WTC11 (cell line): Measurements from ENCODE around the gene AK2. TPM values are rescaled to one million over a fixed set of nuclear protein-coding genes. Genes with fewer than 3 reads are reported as not detected.
A peak's percentile ranks its signal among the peaks of the same experiment; 100 is the strongest.

Experiments used
- ATAC-seq: fragments of 200-7000 bp; cut with Tn5 transposase; 2 replicates; pipeline ENCODE4 v1.10.0; 2021; ENCODE audit warnings: mild to moderate bottlenecking, moderate library complexity
- Bru-seq: library from RNA; stranded (reverse); fragments of 400-500 nt; gene quantifications from one replicate; lab custom pipeline; 2021; lab: Mats Ljungman, UMichigan
- CTCF ChIA-PET: fragments of 300-600 bp; sonication (Branson Sonifier 250); formaldehyde crosslinking; loops from one replicate; lab custom pipeline; 2021; ENCODE audit warnings: antibody characterized with exemption; lab: Charles Lee
- POLR2A ChIA-PET: fragments of 350-600 bp; sonication (Branson Sonifier 250); formaldehyde crosslinking; loops from one replicate; lab custom pipeline; 2021; ENCODE audit warnings: antibody characterized with exemption; lab: Charles Lee
- DNase-seq: peaks from one replicate; pipeline ENCODE4 v3.0.0; 2021; ENCODE audit warnings: low spot score
- H3K27ac Mint-ChIP-seq: 2 replicates; pipeline ENCODE4 v1.8.0; 2021; ENCODE audit warnings: mixed read lengths
- H3K27me3 Mint-ChIP-seq: 2 replicates; pipeline ENCODE4 v1.8.0; 2021; ENCODE audit warnings: low read depth, mild to moderate bottlenecking, moderate library complexity, mixed read lengths
- H3K36me3 Mint-ChIP-seq: 2 replicates; pipeline ENCODE4 v1.8.0; 2021; ENCODE audit warnings: mixed read lengths
- H3K4me1 Mint-ChIP-seq: 2 replicates; pipeline ENCODE4 v1.8.0; 2022; ENCODE audit warnings: mixed read lengths
- H3K4me3 Mint-ChIP-seq: 2 replicates; pipeline ENCODE4 v1.8.0; 2021; ENCODE audit warnings: mild to moderate bottlenecking, moderate library complexity, mixed read lengths
- H3K9me3 Mint-ChIP-seq: 2 replicates; pipeline ENCODE4 v1.8.0; 2021; ENCODE audit warnings: mixed read lengths
- E2F4 ChIP-seq: sonication (generic); formaldehyde crosslinking; IDR thresholded peaks from 2 replicates; pipeline ENCODE4 v1.8.1; 2022; ENCODE audit warnings: low read depth, mild to moderate bottlenecking, moderate library complexity, missing genetic modification reagents, borderline replicate concordance
- FOXK1 ChIP-seq: sonication (generic); formaldehyde crosslinking; IDR thresholded peaks from 2 replicates; pipeline ENCODE4 v1.8.0; 2022; ENCODE audit warnings: mild to moderate bottlenecking, moderate library complexity, missing genetic modification reagents
- JUN ChIP-seq: sonication (generic); formaldehyde crosslinking; IDR thresholded peaks from 2 replicates; pipeline ENCODE4 v1.8.0; 2023; ENCODE audit warnings: mild to moderate bottlenecking, missing genetic modification reagents
- NFATC4 ChIP-seq: fragments of 250-450 bp; sonication (Bioruptor Pico); IDR thresholded peaks from 2 replicates; pipeline ENCODE4 v1.9.0; 2021; ENCODE audit warnings: mild to moderate bottlenecking
- NFYB ChIP-seq: sonication (generic); formaldehyde crosslinking; conservative IDR thresholded peaks from 2 replicates; pipeline ENCODE4 v1.8.0; 2022; ENCODE audit warnings: low read depth, missing genetic modification reagents
- TEAD4 ChIP-seq: sonication (generic); formaldehyde crosslinking; IDR thresholded peaks from 2 replicates; pipeline ENCODE4 v1.8.0; 2022; ENCODE audit warnings: mild to moderate bottlenecking, missing genetic modification reagents
- USF1 ChIP-seq: sonication (generic); formaldehyde crosslinking; IDR thresholded peaks from 2 replicates; pipeline ENCODE4 v1.8.0; 2022; ENCODE audit warnings: mild to moderate bottlenecking, missing genetic modification reagents
- ZBTB21 ChIP-seq: sonication (generic); formaldehyde crosslinking; IDR thresholded peaks from 2 replicates; pipeline ENCODE4 v1.8.1; 2023; ENCODE audit warnings: mild to moderate bottlenecking, missing genetic modification reagents, borderline replicate concordance
- ZNF219 ChIP-seq: sonication (generic); formaldehyde crosslinking; IDR thresholded peaks from 2 replicates; pipeline ENCODE4 v1.8.0; 2023; ENCODE audit warnings: missing genetic modification reagents, mild to moderate bottlenecking, borderline replicate concordance
- ZNF232 ChIP-seq: sonication (generic); formaldehyde crosslinking; IDR thresholded peaks from 2 replicates; pipeline ENCODE4 v1.8.0; 2022; ENCODE audit warnings: mild to moderate bottlenecking, missing genetic modification reagents
- ZNF263 ChIP-seq: sonication (generic); formaldehyde crosslinking; IDR thresholded peaks from 2 replicates; pipeline ENCODE4 v1.8.1; 2022; ENCODE audit warnings: low read depth, mild to moderate bottlenecking, moderate library complexity, missing genetic modification reagents
- ZNF317 ChIP-seq: sonication (generic); formaldehyde crosslinking; IDR thresholded peaks from 2 replicates; pipeline ENCODE4 v1.8.1; 2023; ENCODE audit warnings: low read depth, mild to moderate bottlenecking, moderate library complexity, missing genetic modification reagents, borderline replicate concordance
- ZNF396 ChIP-seq: fragments of 250-450 bp; sonication (Bioruptor Pico); IDR thresholded peaks from 2 replicates; pipeline ENCODE4 v1.8.0; 2021; ENCODE audit warnings: mild to moderate bottlenecking, moderate library complexity, borderline replicate concordance
- ZNF425 ChIP-seq: fragments of 250-450 bp; sonication (Bioruptor Pico); conservative IDR thresholded peaks from 2 replicates; pipeline ENCODE4 v1.9.0; 2021; ENCODE audit warnings: mild to moderate bottlenecking
- ZNF671 ChIP-seq: fragments of 250-450 bp; sonication (Bioruptor Pico); IDR thresholded peaks from 2 replicates; pipeline ENCODE4 v1.8.0; 2021; ENCODE audit warnings: mild to moderate bottlenecking
- long read RNA-seq, 3 experiments: library from RNA in 1 of 3; library from capped mRNA in 1 of 3; library from polyadenylated mRNA in 1 of 3; unstranded in 2 of 3; stranded (forward) in 1 of 3; transcript quantifications; one replicate each; pipeline ENCODE4 v2.0.0, GENCODE V29; 2021
- total RNA-seq: library from RNA; stranded (reverse); gene quantifications from 3 replicates; pipeline ENCODE4 v1.2.3, GENCODE V29; 2021
- TF ChIP-seq, protein P1 (sequence below): sonication (generic); formaldehyde crosslinking; IDR thresholded peaks from 2 replicates; pipeline ENCODE4 v1.8.1; 2023; ENCODE audit warnings: mild to moderate bottlenecking, missing genetic modification reagents
- TF ChIP-seq, protein P2 (sequence below): sonication (generic); formaldehyde crosslinking; IDR thresholded peaks from 2 replicates; pipeline ENCODE4 v1.8.1; 2023; ENCODE audit warnings: mild to moderate bottlenecking, missing genetic modification reagents, moderate library complexity
- TF ChIP-seq, protein P3 (sequence below): fragments of 250-450 bp; sonication (Bioruptor Pico); IDR thresholded peaks from 2 replicates; pipeline ENCODE4 v2.1.2; 2022; ENCODE audit warnings: mild to moderate bottlenecking, moderate library complexity
- TF ChIP-seq, protein P4 (sequence below): sonication (generic); formaldehyde crosslinking; IDR thresholded peaks from 2 replicates; pipeline ENCODE4 v1.8.0; 2022; ENCODE audit warnings: mild to moderate bottlenecking, missing genetic modification reagents
- TF ChIP-seq, protein P5 (sequence below): sonication (generic); formaldehyde crosslinking; IDR thresholded peaks from 2 replicates; pipeline ENCODE4 v1.8.0; 2023; ENCODE audit warnings: mild to moderate bottlenecking, missing genetic modification reagents

The AK2 gene
- 124 to 132 TPM (median 130 TPM) in 3 replicates for total RNA-seq
- Bru-seq, nascent RNA: percentile 89 among the genes with signal in this experiment
- long read RNA-seq, experiment 1, transcript AK2-201 (6 exons, 1,021 nt): minor isoform, 115 of 503 reads
- long read RNA-seq, experiment 1, transcript AK2-204 (8 exons, 880 nt): minor isoform, 29 of 503 reads
- long read RNA-seq, experiment 1, transcript AK2-210 (6 exons, 936 nt): minor isoform, 6 of 503 reads
- long read RNA-seq, experiment 1, transcript AK2-202 (7 exons, 3,586 nt): major isoform, 271 of 503 reads
- long read RNA-seq, experiment 1, partial matches to known transcripts: 17 of 503 reads
- long read RNA-seq, experiment 1, other reads (novel, unspliced or antisense): 51 of 503 reads
- long read RNA-seq, experiment 2, transcript AK2-202 (7 exons, 3,586 nt): major isoform, 55 of 160 reads
- long read RNA-seq, experiment 2, transcript AK2-201 (6 exons, 1,021 nt): minor isoform, 47 of 160 reads
- long read RNA-seq, experiment 2, partial matches to known transcripts: 12 of 160 reads
- long read RNA-seq, experiment 2, other reads (novel, unspliced or antisense): 44 of 160 reads
- long read RNA-seq, experiment 3, transcript AK2-204 (8 exons, 880 nt): minor isoform, 33 of 618 reads
- long read RNA-seq, experiment 3, transcript AK2-202 (7 exons, 3,586 nt): major isoform, 267 of 618 reads
- long read RNA-seq, experiment 3, transcript AK2-208 (5 exons, 920 nt): minor isoform, 7 of 618 reads
- long read RNA-seq, experiment 3, transcript AK2-201 (6 exons, 1,021 nt): minor isoform, 226 of 618 reads
- long read RNA-seq, experiment 3, partial matches to known transcripts: 5 of 618 reads
- long read RNA-seq, experiment 3, other reads (novel, unspliced or antisense): 63 of 618 reads

DNA sequence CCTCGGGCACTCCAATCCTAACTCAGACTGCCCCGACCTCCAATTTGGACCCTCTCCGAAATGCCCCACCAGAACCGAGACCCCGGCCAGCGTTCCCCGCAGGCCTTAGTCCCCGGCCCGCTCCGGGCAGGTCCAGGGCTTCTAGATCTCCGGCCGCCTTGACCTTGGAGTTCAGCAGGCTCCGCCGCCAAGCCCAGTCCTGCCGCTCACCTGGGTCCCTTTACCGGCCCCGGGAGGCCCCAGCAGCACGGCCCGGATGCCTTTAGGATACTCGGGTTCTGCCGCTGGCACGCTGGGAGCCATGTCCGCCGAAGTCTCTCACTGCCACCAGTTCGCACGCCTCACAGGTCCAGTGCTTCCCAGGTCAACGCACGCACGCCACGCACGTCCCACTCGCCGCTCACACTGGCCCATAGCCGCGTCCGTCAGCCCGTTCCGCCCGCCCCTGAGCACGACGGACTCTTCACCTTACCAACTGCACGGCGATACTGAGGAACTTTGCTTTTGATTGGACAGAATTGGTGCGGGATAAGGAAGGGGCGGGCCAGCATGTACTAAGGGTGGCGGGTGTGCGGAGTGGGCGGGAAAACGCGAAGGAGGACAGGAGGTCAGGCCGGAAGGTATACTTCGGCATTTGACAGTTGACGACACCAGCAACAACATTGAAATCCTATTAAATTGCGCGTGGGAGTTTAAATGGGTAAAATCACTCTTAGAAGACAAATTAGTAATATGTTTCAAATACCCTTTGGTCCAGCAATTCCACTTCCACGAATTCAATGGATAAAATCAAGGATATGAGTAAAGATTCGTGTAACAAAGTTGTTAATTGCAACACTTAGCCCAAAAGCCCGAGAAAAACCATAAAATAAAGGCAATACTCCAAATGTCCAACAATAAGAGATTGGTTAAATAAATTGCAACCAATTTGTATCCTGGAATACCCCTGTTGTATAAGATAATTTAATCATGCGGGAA is at the start of gene AK2:
TSS of gene AK2 (minus strand) at position 358 of the 978 bp plus-strand sequence. CDS start at position 303, 55 bp downstream.
- peak within 1 kb of the TSS; percentile 31; the same call in 1 of the 2 replicates for H3K27ac Mint-ChIP-seq
- POLR2A ChIA-PET: no interaction called here
- peaks cover 16% of the 10 kb centered on the region for H3K4me1 Mint-ChIP-seq
- peaks cover 10% of the 10 kb centered on the region for H3K36me3 Mint-ChIP-seq
- peak; percentile 93 for DNase-seq
- peak within 1 kb of the TSS; percentile 96 for H3K4me3 Mint-ChIP-seq
- CTCF ChIA-PET: no interaction called here
- peaks cover 20% of the 10 kb centered on the region for H3K27me3 Mint-ChIP-seq
- ATAC-seq: peak; percentile 100
- H3K9me3 Mint-ChIP-seq: peaks cover 5% of the 10 kb centered on the region
- TF ChIP-seq TEAD4 (CRISPR knock-in tag) (peak; percentile 86; the same call in 1 of the 2 replicates), ZNF263 (CRISPR knock-in tag) (0 out of 2 replicates have a peak, but pooled peaks have one; percentile 12), JUN (CRISPR knock-in tag) (peak; percentile 79), USF1 (CRISPR knock-in tag) (peak; percentile 83), ZBTB21 (CRISPR knock-in tag) (no peak), ZNF219 (CRISPR knock-in tag) (no peak), NFATC4 (no peak), FOXK1 (CRISPR knock-in tag) (peak; percentile 92), ZNF317 (CRISPR knock-in tag) (peak; percentile 54; the same call in 1 of the 2 replicates), NFYB (CRISPR knock-in tag) (peak; percentile 100), ZNF671 (CRISPR knock-in tag) (no peak), ZNF425 (CRISPR knock-in tag) (no peak), E2F4 (CRISPR knock-in tag) (peak; percentile 88), ZNF396 (CRISPR knock-in tag) (no peak), ZNF232 (CRISPR knock-in tag) (peak; percentile 96)
- TF ChIP-seq, protein P1, sequence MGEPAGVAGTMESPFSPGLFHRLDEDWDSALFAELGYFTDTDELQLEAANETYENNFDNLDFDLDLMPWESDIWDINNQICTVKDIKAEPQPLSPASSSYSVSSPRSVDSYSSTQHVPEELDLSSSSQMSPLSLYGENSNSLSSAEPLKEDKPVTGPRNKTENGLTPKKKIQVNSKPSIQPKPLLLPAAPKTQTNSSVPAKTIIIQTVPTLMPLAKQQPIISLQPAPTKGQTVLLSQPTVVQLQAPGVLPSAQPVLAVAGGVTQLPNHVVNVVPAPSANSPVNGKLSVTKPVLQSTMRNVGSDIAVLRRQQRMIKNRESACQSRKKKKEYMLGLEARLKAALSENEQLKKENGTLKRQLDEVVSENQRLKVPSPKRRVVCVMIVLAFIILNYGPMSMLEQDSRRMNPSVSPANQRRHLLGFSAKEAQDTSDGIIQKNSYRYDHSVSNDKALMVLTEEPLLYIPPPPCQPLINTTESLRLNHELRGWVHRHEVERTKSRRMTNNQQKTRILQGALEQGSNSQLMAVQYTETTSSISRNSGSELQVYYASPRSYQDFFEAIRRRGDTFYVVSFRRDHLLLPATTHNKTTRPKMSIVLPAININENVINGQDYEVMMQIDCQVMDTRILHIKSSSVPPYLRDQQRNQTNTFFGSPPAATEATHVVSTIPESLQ (CRISPR knock-in tag): no peak
- TF ChIP-seq, protein P2, sequence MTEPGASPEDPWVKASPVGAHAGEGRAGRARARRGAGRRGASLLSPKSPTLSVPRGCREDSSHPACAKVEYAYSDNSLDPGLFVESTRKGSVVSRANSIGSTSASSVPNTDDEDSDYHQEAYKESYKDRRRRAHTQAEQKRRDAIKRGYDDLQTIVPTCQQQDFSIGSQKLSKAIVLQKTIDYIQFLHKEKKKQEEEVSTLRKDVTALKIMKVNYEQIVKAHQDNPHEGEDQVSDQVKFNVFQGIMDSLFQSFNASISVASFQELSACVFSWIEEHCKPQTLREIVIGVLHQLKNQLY: no peak
- TF ChIP-seq, protein P3, sequence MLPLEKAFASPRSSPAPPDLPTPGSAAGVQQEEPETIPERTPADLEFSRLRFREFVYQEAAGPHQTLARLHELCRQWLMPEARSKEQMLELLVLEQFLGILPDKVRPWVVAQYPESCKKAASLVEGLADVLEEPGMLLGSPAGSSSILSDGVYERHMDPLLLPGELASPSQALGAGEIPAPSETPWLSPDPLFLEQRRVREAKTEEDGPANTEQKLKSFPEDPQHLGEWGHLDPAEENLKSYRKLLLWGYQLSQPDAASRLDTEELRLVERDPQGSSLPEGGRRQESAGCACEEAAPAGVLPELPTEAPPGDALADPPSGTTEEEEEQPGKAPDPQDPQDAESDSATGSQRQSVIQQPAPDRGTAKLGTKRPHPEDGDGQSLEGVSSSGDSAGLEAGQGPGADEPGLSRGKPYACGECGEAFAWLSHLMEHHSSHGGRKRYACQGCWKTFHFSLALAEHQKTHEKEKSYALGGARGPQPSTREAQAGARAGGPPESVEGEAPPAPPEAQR (CRISPR knock-in tag): no peak
- TF ChIP-seq, protein P4, sequence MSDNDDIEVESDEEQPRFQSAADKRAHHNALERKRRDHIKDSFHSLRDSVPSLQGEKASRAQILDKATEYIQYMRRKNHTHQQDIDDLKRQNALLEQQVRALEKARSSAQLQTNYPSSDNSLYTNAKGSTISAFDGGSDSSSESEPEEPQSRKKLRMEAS (CRISPR knock-in tag): peak; percentile 100
- TF ChIP-seq, protein P5, sequence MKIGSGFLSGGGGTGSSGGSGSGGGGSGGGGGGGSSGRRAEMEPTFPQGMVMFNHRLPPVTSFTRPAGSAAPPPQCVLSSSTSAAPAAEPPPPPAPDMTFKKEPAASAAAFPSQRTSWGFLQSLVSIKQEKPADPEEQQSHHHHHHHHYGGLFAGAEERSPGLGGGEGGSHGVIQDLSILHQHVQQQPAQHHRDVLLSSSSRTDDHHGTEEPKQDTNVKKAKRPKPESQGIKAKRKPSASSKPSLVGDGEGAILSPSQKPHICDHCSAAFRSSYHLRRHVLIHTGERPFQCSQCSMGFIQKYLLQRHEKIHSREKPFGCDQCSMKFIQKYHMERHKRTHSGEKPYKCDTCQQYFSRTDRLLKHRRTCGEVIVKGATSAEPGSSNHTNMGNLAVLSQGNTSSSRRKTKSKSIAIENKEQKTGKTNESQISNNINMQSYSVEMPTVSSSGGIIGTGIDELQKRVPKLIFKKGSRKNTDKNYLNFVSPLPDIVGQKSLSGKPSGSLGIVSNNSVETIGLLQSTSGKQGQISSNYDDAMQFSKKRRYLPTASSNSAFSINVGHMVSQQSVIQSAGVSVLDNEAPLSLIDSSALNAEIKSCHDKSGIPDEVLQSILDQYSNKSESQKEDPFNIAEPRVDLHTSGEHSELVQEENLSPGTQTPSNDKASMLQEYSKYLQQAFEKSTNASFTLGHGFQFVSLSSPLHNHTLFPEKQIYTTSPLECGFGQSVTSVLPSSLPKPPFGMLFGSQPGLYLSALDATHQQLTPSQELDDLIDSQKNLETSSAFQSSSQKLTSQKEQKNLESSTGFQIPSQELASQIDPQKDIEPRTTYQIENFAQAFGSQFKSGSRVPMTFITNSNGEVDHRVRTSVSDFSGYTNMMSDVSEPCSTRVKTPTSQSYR (CRISPR knock-in tag): peak; percentile 87; the same call in 1 of the 2 replicates
